ENCODE results near the gene GCK.

The GCK gene

DNA sequence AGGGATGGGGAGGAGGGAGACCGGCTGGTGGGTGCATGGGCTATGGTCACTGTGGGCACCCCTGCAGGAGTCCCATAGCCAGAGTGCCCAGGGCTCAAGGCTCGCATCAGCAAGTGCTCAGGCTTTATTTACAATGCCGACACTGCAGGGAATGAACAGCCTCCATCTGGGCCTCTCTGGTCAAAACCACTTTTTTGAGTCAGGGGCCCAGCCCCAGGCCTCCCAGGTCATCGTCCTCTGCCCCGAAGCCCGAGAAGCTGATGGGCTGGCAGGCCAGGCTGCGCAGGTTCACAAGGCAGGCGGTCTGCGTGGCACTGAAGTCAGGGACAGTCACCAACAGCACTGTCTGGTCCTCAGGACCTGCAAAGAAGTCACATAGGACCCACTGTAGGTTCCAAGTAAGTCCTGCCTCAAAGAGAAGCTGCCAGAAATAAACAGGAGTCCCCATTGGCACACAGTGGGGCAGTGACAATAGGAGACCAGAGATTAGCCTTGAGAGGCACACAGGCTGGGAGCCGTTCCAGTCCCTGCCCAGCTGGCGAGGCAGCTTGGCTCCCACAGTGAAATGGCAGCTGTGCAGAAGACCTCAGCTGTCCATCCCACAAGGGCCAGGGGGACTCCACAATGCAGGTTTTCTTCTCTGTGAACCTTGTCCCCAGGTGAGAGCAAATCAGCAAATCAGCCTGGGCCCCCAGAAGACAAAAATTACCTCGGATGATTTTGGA lies 74.5 kb downstream of the GCK start:
- no peak for DNase-seq

DNA sequence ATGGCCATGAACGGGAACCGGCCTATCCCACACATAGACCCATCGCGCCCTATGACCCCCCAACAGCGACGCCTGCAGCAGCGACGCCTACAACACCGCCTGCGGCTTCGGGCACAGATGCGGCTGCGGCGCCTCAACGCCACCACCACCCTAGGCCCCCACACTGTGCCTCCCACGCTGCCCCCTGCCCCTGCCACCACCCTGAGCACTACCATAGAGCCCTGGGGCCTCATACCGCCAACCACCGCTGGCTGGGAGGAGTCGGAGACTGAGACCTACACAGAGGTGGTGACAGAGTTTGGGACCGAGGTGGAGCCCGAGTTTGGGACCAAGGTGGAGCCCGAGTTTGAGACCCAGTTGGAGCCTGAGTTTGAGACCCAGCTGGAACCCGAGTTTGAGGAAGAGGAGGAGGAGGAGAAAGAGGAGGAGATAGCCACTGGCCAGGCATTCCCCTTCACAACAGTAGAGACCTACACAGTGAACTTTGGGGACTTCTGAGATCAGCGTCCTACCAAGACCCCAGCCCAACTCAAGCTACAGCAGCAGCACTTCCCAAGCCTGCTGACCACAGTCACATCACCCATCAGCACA lies 75.4 kb downstream of the GCK start:
- no peak for DNase-seq

DNA sequence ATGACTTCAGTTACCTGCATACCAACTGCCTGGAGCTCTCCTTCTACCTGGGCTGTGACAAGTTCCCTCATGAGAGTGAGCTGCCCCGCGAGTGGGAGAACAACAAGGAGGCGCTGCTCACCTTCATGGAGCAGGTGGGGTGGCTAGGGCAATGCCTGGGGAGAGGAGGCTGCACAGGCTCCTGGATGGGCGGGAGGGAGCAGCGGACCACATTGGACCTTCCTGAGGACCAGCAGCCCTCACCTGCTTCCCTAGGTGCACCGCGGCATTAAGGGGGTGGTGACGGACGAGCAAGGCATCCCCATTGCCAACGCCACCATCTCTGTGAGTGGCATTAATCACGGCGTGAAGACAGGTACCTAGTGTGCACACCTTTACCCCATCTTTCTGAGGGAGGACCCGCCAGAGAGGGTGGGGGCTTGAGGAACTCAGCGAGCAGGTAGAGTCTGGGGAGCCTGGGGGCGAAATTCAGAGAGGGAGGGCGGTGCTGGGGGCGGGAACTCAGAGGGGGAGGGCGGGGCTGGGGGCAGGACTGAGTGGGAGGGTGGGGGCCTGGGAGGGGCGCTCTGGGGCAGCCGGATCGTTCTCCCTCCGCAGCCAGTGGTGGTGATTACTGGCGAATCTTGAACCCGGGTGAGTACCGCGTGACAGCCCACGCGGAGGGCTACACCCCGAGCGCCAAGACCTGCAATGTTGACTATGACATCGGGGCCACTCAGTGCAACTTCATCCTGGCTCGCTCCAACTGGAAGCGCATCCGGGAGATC lies 76.1 kb downstream of the GCK start:
- DNase-seq = no peak

DNA sequence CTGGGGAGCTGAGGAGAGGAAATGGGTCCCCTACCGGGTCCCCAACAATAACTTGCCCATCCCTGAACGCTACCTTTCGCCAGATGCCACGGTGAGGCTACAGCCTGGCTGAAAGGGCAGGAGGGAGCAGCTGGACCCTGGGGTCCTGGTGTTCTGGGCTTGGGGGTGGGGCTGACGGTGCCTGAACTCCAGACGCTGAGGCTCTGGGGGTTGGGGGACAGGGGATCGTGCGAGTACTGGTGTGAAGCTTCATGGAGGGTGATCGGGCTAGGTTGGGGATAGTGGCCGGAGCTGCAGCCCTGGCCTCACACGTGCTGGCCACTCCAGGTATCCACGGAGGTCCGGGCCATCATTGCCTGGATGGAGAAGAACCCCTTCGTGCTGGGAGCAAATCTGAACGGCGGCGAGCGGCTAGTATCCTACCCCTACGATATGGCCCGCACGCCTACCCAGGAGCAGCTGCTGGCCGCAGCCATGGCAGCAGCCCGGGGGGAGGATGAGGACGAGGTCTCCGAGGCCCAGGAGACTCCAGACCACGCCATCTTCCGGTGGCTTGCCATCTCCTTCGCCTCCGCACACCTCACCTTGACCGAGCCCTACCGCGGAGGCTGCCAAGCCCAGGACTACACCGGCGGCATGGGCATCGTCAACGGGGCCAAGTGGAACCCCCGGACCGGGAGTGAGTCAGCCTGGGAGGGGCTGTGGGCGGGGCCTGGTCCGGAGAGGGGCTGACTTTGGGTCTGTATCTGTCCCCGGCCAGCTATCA lies 76.8 kb downstream of the GCK start:
- DNase-seq = no peak

DNA sequence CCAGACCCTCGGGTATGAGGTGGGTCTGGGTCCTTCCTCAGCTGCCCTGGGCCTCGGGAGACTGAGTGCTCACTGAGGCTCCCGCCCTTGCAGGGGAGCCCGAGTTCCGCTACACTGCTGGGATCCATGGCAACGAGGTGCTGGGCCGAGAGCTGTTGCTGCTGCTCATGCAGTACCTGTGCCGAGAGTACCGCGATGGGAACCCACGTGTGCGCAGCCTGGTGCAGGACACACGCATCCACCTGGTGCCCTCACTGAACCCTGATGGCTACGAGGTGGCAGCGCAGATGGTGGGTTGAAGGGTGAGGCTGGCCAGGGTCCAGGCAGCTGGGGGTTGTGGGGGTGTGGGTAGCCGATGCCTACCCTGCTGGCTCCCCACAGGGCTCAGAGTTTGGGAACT lies 77.5 kb downstream of the GCK start:
- no peak for DNase-seq

DNA sequence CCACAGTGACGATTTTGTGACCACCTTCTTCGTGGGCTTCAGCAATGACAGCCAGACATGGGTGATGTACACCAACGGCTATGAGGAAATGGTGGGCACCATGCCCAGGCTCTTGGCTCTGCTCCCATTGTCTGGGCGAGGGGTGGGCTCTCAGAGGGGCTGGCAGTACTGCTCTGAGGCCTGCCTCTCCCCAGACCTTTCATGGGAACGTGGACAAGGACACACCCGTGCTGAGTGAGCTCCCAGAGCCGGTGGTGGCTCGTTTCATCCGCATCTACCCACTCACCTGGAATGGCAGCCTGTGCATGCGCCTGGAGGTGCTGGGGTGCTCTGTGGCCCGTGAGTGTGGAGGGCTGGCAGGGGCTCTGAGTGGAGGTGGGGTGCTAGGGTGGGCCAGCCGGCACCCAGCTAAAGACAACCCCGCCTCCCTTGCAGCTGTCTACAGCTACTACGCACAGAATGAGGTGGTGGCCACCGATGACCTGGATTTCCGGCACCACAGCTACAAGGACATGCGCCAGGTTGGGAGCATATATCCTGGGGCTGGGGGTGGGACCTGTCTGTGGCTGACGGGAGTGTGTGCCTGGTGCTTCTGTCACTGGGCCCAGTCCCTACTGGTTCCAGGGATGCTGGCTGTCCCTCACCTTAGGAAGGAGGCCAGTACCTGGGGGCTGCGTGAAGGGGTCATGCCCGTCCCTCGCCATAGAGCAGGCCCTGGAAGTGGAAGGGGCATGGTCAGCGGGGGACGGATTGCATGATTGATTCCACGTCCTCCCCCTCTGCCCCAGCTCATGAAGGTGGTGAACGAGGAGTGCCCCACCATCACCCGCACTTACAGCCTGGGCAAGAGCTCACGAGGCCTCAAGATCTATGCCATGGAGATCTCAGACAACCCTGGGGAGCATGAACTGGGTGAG lies 78.3 kb downstream of the GCK start:
- DNase-seq = no peak

DNA sequence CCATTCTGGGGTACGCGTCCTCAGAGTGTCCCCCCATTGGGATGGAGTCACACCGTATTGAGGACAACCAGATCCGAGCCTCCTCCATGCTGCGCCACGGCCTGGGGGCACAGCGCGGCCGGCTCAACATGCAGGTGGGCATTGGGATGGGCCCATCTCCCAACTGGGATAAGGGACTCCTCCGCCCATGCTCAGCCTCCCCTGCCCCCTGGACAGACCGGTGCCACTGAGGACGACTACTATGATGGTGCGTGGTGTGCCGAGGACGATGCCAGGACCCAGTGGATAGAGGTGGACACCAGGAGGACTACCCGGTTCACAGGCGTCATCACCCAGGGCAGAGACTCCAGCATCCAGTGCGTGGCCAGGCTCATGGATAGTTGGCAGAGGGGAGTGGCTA lies 79.2 kb downstream of the GCK start:
- no peak for DNase-seq

DNA sequence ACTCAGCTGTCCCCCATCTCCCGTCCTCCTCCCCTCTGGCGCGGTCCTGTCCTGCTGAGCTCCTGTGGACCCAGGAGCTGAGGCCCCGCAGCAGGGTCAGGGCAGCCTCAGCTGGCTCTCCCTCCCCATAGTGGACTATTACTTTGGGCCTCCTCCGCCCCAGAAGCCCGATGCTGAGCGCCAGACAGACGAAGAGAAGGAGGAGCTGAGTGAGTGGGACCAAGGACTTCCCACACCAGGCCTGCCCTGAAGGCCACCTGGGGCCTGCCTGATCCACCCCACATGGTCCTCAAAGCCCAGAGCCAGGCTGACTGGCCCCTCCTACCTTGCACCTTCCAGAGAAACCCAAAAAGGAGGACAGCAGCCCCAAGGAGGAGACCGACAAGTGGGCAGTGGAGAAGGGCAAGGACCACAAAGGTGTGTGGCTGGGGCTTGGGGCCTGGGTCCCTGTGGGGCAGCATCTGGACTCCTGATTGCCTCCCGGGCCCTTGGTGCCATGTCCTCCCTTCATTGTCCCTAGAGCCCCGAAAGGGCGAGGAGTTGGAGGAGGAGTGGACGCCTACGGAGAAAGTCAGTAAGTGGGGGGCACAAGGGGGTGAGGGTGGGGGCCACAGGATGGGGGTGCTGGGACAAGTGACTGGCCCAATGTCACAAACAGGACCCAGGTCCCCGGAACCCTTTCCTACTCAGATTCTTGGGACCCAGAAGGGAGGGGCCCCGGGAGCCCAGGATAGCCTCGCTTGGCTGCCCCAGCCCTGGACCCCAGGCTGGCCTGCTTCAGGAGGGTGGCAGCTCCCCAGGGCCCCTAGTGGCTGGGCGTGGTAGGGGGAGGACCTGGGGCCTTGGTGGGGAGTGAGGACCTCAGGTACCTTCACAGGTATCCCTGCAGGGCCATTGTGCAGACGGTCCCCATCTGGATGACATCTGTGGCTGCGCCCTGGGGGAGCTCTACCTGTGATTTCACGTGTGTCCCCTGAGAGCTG lies 80.2 kb downstream of the GCK start:
- DNase-seq = no peak

DNA sequence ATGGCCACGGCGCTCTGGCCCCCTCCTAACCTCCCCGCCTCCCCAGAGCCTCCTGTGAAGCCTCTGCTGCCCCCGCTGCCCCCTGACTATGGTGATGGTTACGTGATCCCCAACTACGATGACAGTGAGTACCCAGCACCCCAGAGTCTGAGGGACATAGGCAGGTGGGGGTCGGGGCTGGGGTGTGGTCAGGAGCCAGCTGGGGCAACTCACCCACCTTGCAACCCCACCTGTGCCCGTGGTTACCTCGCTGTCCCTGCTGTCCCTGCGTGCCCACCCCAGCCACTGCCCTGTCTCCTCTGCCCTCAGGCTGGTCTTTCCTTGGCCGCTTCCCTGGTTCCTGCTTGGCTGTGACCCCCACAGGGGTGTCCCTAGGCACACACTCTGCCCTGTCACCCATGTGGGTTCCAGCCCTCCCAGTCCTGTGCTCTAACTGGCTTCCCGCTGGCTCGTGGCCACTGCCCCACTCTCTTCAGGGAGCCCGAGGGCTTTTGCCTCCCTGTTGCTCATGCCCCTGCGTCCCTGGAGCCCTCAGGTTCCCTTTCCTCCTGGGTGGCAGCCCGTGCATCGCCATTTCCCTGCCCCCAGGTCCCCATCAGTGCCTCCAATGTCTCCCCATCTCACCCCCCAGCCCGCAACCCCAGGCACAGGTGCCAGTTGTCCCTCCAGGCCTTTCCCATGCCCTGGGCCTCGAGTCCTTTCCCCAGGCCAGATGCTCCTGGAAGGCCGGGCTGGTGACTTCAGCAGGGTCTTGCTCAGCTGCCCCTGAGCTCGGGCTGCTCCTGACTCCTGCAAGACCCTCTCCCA lies 81.1 kb downstream of the GCK start:
- no peak for DNase-seq

DNA sequence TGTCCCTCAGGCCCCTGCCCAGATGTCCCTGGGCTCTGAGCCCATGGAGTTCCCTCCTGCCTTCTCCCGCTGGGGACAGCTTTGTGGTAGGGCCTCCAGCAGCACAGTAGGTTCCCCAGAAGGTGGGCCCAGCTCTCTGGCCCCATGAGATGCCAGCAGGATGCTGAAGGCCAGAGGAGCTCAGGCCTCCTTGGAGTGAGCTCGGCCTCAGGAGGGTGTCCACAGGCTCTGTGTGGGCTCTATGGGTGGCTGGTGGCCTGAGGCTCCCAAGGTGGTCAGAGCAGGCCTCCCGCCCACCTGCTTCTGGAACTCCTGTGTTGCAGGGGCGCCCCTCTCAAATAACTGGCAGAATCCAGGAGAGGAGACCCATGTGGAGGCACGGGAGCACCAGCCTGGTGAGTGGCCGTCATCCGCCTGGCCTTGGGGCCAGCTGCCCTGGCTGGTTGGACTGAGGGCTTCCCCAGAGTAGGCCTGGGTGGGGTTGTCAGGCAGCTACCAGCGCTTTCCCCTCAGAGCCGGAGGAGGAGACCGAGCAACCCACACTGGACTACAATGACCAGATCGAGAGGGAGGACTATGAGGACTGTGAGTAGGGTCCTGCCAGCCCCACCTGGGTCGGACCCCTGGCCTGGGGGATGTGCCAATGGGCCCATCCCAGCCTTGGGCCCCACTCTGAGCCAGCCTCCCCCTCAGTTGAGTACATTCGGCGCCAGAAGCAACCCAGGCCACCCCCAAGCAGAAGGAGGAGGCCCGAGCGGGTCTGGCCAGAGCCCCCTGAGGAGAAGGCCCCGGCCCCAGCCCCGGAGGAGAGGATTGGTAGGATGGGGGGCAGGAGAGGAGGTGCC lies 81.9 kb downstream of the GCK start:
- DNase-seq = no peak

DNA sequence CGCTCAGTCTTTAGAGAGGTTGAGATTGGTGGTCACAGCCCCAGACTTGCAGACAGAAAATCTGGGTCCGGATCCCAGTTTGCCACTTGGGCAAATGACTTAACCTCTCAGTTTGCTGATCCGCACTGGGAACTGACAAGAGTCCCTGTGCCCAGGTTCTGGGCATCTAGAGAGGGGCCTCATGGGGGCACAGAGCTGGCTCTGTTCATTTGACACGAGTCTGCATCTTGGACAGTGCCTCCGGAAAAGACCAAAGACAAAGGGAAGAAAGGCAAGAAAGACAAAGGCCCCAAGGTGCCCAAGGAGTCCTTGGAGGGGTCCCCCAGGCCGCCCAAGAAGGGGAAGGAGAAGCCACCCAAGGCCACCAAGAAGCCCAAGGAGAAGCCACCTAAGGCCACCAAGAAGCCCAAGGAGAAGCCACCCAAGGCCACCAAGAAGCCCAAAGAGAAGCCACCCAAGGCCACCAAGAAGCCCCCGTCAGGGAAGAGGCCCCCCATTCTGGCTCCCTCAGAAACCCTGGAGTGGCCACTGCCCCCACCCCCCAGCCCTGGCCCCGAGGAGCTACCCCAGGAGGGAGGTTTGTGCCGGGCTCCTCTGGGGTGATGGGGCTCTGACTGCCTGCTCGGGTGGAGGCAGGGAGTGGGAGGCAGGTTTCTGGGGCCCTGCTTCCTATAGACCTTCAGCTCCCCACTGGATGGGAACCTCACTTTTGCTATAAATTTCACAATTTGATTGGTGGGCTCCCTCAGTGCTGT lies 82.8 kb downstream of the GCK start:
- DNase-seq = no peak

DNA sequence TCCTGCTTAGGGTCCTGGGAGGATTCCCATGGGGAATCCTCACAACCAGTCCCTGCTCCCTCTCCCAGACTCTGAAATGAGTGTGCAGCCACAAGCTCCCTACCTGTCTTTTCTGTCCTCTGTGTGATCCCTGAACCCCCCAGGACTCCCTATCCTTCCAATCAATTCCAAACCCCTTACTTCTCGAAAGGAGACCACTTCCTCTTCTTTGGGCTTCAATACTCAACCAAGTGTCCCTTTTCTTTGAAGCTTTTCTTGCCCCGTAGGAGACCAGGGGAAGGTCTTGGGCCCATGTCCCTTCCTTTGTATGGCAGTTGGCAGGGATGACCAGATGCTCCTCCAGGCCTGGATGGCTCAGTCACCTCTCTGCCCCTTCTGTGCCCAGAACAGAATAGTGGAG lies 83.4 kb downstream of the GCK start:
- DNase-seq = no peak

DNA sequence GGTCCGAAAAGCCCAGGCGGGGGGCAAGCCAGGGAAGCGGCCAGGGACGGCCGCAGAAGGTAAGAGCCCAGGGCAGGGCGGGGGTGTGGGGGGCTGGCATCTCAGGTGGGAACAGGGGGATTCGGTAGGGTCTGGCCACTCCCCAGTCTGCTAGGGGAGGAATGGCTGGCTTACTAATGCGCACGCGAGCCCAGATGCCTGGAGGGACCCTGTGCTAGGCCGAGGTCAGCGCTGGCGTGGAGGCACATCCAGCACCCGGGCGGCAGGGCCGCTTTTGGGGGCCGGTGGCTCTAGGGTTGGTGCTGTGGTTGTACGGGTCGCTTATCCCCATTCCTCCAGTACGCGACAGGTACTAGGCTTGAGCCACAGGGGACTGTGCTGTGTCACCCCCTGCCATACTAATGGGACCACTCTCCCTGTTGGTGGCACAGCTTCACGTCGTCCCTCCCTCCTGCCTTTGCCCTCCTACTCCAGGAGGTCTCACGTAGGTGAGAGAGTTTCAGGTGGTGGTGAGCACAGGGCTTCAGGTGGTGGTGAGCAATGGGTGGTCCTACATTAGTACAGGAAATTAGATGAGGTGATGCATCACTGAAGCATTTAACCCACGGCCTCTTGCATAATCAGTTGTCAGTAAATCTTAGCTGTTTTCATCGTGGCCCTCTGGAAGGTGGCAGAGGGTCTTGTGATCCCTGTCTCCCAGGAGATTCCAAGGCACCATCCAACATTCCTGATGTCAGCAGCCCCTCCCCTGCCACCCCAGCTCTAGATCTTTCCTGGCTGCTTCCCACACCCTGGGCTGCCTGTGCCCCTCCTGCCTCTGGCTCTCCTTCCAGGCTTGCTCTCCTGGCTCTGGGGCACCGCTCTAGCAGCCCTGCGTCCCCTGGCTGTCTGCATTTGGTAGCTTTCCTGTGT lies 84.1 kb downstream of the GCK start:
- DNase-seq = peak; percentile 72

DNA sequence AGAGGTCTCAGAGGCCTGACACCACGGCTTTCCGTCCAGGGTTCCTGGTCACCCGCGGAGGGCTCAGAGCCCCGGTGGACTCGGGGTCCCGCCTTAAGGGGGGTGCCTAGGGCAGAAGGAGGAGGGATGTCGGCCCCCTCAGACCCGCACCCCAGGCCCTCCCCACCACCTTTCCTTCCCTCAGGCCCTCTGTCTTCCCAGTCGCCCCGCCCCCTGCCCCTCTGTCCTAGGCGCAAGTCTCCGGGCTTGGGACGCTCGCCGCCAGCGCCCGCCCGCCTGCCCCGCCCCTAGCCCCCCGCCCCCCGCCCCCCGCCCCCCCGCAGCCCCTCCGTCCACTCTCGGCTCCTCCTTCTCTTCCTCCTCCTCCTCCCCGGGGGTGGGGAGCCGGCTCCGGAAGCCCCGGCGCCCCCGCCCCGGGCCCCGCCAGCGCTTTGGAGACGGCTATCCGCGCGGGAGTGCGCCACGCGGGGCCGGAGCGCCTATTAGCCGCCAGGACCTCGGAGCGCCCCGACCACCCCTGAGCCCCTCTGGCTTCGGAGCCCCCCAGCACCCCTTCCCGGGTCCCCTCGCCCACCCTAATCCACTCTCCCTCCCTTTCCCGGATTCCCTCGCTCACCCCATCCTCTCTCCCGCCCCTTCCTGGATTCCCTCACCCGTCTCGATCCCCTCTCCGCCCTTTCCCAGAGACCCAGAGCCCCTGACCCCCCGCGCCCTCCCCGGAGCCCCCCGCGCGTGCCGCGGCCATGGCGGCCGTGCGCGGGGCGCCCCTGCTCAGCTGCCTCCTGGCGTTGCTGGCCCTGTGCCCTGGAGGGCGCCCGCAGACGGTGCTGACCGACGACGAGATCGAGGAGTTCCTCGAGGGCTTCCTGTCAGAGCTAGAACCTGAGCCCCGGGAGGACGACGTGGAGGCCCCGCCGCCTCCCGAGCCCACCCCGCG lies 85.0 kb downstream of the GCK start, which contains the start of gene AEBP1:
AEBP1 (plus strand) TSS at position 423 of the 937 bp plus-strand sequence; CDS start at position 744, 321 bp downstream.
- DNase-seq = no peak

DNA sequence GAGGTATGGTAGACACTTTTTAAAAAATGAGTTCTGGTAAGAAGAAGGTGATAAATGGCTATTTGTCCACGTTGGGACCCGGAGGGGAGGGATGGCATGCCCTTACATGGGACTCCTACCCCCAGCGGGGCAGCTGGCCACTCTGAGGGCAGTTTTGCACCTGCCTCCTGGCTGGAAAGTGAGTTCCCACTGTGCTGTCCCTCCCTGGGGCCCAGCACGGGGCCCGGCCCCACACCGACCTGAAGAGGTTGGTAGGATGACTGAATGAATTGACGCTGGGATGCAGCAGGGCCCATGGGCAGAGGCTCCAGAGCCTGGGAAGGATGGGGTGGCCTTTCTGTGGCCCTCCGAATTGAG lies 85.7 kb downstream of the GCK start:
- no peak for DNase-seq

All from kidney glomerular epithelial cell (primary cell).